MCF 10A (cell line): Measurements from ENCODE around the gene HOOK1. TPM values are rescaled to one million over a fixed set of nuclear protein-coding genes. Genes with fewer than 3 reads are reported as not detected.
"Not testable (repeated sequence)": the region's sequence is repeated elsewhere in the genome, so short reads cannot be mapped to it uniquely, and the experiment has no call there.

Experiments used
- BruUV-seq: library from RNA; stranded (reverse); fragments of 400-500 nt; replicated peaks from 2 replicates; lab custom pipeline; 2021; lab: Mats Ljungman, UMichigan
- CTCF ChIA-PET: fragments of 300-600 bp; sonication (Branson Sonifier 250); formaldehyde crosslinking; extraction: SDS; loops from one replicate; lab custom pipeline; 2021; ENCODE audit warnings: antibody characterized with exemption, inconsistent platforms; lab: Yijun Ruan, JAX
- POLR2A ChIA-PET: fragments of 300-600, 350-650 bp; sonication (Branson Sonifier 250); formaldehyde crosslinking; extraction: SDS; loops from one replicate; lab custom pipeline; 2020; ENCODE audit warnings: antibody characterized with exemption, inconsistent platforms; lab: Yijun Ruan, JAX
- DNase-seq: peaks from one replicate; pipeline ENCODE4 v3.0.0-alpha.2; 2018; ENCODE audit not compliant: unreplicated experiment
- H3K27ac Mint-ChIP-seq: one replicate; pipeline ENCODE4 v1.8.0; 2022; ENCODE audit warnings: mild to moderate bottlenecking, low read depth, mixed read lengths; ENCODE audit not compliant: unreplicated experiment
- H3K27me3 Mint-ChIP-seq: one replicate; pipeline ENCODE4 v1.8.0; 2022; ENCODE audit warnings: mixed read lengths; ENCODE audit not compliant: insufficient read depth, unreplicated experiment
- H3K36me3 Mint-ChIP-seq: one replicate; pipeline ENCODE4 v1.8.0; 2022; ENCODE audit warnings: mild to moderate bottlenecking, moderate library complexity, mixed read lengths; ENCODE audit not compliant: insufficient read depth, unreplicated experiment
- H3K4me1 Mint-ChIP-seq: one replicate; pipeline ENCODE4 v1.8.0; 2022; ENCODE audit warnings: mixed read lengths; ENCODE audit not compliant: insufficient read depth, unreplicated experiment
- H3K4me3 Mint-ChIP-seq: one replicate; pipeline ENCODE4 v1.8.0; 2022; ENCODE audit warnings: mild to moderate bottlenecking, moderate library complexity, mixed read lengths; ENCODE audit not compliant: unreplicated experiment
- H3K9me3 Mint-ChIP-seq: one replicate; pipeline ENCODE4 v1.8.0; 2022; ENCODE audit warnings: mixed read lengths; ENCODE audit not compliant: unreplicated experiment
- CTCF ChIP-seq: fragments of 200-600 bp; IDR thresholded peaks from one replicate; pipeline ENCODE4 v1.8.0; 2022; ENCODE audit warnings: antibody characterized with exemption, mild to moderate bottlenecking; ENCODE audit not compliant: unreplicated experiment
- intact Hi-C: fragments of 100-400 bp; cut with micrococcal nuclease; formaldehyde crosslinking; loops from 2 replicates; pipeline ENCODE4 v1.14.1; 2022
- total RNA-seq: library from RNA; stranded (reverse); gene quantifications from 2 replicates; pipeline ENCODE4 v1.2.3, GENCODE V29; 2022

The HOOK1 gene
- total RNA-seq, 1 experiment from 2014 or later = 25.0 TPM

- Mint-ChIP-seq H3K27ac (no peak overlapping the region), H3K36me3 (peaks cover 32% of the 10 kb centered on the region), H3K4me3 (no peak overlapping the region), H3K9me3 (no peaks in the 10 kb centered on the region), H3K4me1 (no peaks in the 10 kb centered on the region), H3K27me3 (no peaks in the 10 kb centered on the region)
- no TSS peak for BruUV-seq
- POLR2A ChIA-PET = interaction anchor here (1.0 kb wide), 1 partner anchor 12 kb away, joined by 3 read pairs; no protein-coding TSS in a partner anchor
- no peak for DNase-seq
- TF ChIP-seq CTCF = no peak
- CTCF ChIA-PET = interaction anchor here (0.7 kb wide), 1 partner anchor 736 kb away, joined by 3 read pairs; no protein-coding TSS in a partner anchor
- intact Hi-C loops = no loop called here
Observed at GRCh38 chr1:59846209-59846894, 31.6 kb downstream of the HOOK1 start.

GRCh38 chr1:59846895-59847282, 32.1 kb downstream of the HOOK1 start:
- CTCF ChIA-PET = interaction anchor here (0.7 kb wide), 2 partner anchors 85 to 736 kb away, joined by 3 to 4 read pairs; no protein-coding TSS in a partner anchor
- DNase-seq = no peak
- Mint-ChIP-seq H3K27ac (no peak overlapping the region), H3K36me3 (peaks cover 32% of the 10 kb centered on the region), H3K4me1 (no peaks in the 10 kb centered on the region), H3K4me3 (no peak overlapping the region), H3K9me3 (no peaks in the 10 kb centered on the region), H3K27me3 (no peaks in the 10 kb centered on the region)
- no peak for TF ChIP-seq CTCF
- intact Hi-C loops = no loop called here
- no TSS peak for BruUV-seq
- POLR2A ChIA-PET = interaction anchor here (0.7 to 1.0 kb wide), 2 partner anchors 11 to 15 kb away, joined by 3 read pairs; no protein-coding TSS in a partner anchor

- Mint-ChIP-seq H3K9me3 (peaks cover 7% of the 10 kb centered on the region), H3K36me3 (peaks cover 20% of the 10 kb centered on the region), H3K4me3 (no peak overlapping the region), H3K27ac (no peak overlapping the region), H3K4me1 (no peaks in the 10 kb centered on the region), H3K27me3 (no peaks in the 10 kb centered on the region)
- ChIA-PET POLR2A (no interaction called here), CTCF (interaction anchor here (1.0 kb wide), 1 partner anchor 52 kb away, joined by 3 read pairs; no protein-coding TSS in a partner anchor)
- TF ChIP-seq CTCF = no peak
- no TSS peak for BruUV-seq
- intact Hi-C loops = no loop called here
- no peak for DNase-seq
Observed at GRCh38 chr1:59852117-59852516, 37.4 kb downstream of the HOOK1 start.

- H3K9me3 Mint-ChIP-seq, H3K27me3 Mint-ChIP-seq, DNase-seq, POLR2A ChIA-PET, H3K27ac Mint-ChIP-seq, BruUV-seq, H3K4me3 Mint-ChIP-seq, intact Hi-C loops, H3K4me1 Mint-ChIP-seq: not testable (repeated sequence)
- peaks cover 11% of the 10 kb centered on the region for H3K36me3 Mint-ChIP-seq
- CTCF ChIA-PET = interaction anchor here (0.5 to 1.2 kb wide), 4 partner anchors 12 to 995 kb away, joined by 3 to 5 read pairs (median 3); no protein-coding TSS in a partner anchor
Observed at GRCh38 chr1:59855297-59855696, 40.5 kb downstream of the HOOK1 start.
